ENCODE measurements around the gene EPX.
A peak's percentile ranks its signal among the peaks of the same experiment; 100 is the strongest.

Gene EPX

DNA sequence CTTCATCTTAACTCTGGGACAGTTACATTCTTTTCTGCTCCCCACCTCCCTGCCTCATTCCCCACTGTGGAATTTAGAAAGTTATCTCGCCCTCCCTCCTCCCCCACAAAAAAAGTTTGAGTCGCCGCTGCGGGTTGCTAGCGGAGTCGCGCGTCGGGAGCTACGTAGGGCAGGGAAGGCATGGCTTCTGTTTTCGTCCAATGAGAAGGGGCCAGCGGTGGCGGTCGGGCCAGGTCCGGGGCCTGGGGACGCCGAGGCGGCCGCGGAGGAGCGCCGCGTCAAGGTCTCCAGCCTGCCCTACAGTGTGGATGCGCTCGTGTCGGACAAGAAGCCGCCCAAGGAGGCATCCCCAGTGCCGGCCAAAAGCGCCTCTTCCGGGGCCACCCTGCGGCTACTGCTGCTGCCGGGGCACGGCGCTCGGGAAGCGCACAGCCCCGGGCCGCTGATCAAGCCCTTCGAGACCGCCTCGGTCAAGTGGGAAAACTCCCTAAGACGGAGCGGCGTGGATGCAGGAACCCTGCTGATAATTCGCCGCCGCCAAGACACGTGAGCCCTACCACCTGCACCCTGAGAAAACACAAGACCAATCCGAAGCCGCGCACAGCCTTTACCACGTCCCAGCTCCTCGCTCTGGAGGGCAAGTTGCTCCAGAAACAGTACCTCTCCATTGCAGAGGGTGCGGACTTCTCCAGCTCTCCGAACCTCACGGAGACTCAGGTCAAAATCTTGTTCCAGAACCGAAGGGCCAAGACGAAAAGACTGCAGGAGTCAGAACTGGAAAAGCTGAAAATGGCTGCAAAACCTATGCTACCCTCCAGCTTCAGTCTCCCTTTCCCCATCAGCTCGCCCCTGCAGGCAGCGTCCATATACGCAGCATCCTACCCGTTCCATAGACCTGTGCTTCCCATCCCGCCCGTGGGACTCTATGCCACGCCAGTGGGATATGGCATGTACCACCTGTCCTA, 35.4 kb upstream of the EPX start:
- Histone ChIP-seq H3K27ac (0 out of 22 replicates have a peak overlapping the region, but pooled peaks of 1 of the 11 experiments have one; percentile 9), H3K36me3 (no peaks in the 10 kb centered on the region), H3K9me3 (replicated peaks in 1 of 11) (peaks cover 0 to 27% (median 17%) of the 10 kb centered on the region in 11 experiments; a peak in 17 of 22 replicates), H4K20me1 (no peaks in the 10 kb centered on the region; a peak in 1 of 22 replicates), H3K27me3 (peaks cover 30 to 54% (median 50%) of the 10 kb centered on the region in 11 experiments), H3K9ac (peak overlapping the region in 4 of 11 experiments; percentile 24 to 55 (median 36); a peak in 4 of 22 replicates), H3K4me1 (peaks cover 15 to 27% (median 20%) of the 10 kb centered on the region in 10 experiments), H3K4me2 (peak overlapping the region; percentile 46 to 78 (median 68)), H3K4me3 (peak overlapping the region; percentile 37 to 66 (median 50); a peak in 19 of 20 replicates)
- TF ChIP-seq Cebpa-rat (IDR thresholded peaks at IDR 0.05): no peak

- Histone ChIP-seq H3K4me2 (no peak overlapping the region), H3K27me3 (peaks cover 30 to 54% (median 50%) of the 10 kb centered on the region in 11 experiments), H3K36me3 (no peaks in the 10 kb centered on the region), H3K27ac (no peak overlapping the region), H4K20me1 (no peaks in the 10 kb centered on the region; a peak in 1 of 22 replicates), H3K4me1 (peaks cover 6 to 16% (median 9%) of the 10 kb centered on the region in 10 experiments), H3K9me3 (replicated peaks in 1 of 11) (peaks cover 0 to 27% (median 17%) of the 10 kb centered on the region in 11 experiments; a peak in 17 of 22 replicates), H3K4me3 (no peak overlapping the region), H3K9ac (no peak overlapping the region)
- no peak for TF ChIP-seq Cebpa-rat (IDR thresholded peaks at IDR 0.05)
Measured at GRCh38 chr17:58158181-58158580, 34.3 kb upstream of the EPX start.

DNA sequence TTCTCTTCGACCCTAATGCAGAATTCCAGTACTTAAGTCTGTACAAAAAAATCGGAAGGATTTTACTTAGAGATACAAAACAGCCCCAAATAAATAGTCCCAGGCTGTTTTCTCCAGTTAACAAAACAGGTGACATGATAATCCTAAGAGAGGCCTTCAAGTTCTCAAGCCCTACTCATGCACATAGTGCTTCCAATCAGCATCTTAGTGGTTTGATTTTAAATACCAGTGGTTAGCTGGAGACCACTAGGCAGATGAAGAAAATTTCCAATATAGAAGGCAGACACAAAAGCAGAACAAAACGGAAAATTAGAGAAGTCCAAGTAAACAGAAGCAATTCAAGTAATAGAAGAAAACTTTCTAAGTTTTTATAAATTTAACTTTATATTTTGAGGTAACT, 31.0 kb upstream of the EPX start:
- Histone ChIP-seq H3K4me2 (no peak overlapping the region), H3K4me3 (no peak overlapping the region), H3K9ac (no peak overlapping the region), H3K36me3 (no peaks in the 10 kb centered on the region), H4K20me1 (no peaks in the 10 kb centered on the region; a peak in 1 of 22 replicates), H3K4me1 (peaks cover 0 to 4% (median 0%) of the 10 kb centered on the region in 10 experiments; a peak in 3 of 20 replicates), H3K27ac (no peak overlapping the region), H3K9me3 (replicated peaks in 1 of 11) (peaks cover 0 to 12% (median 9%) of the 10 kb centered on the region in 11 experiments; a peak in 17 of 22 replicates), H3K27me3 (peaks cover 16 to 32% (median 28%) of the 10 kb centered on the region in 11 experiments)
- no peak for TF ChIP-seq Cebpa-rat (IDR thresholded peaks at IDR 0.05)

GRCh38 chr17:58165981-58166380, 26.5 kb upstream of the EPX start:
- no peaks in the 10 kb centered on the region for H3K36me3 ChIP-seq
- H3K9me3 ChIP-seq (replicated peaks in 1 of 11): no peaks in the 10 kb centered on the region
- no peak overlapping the region for H3K27ac ChIP-seq
- no peaks in the 10 kb centered on the region; a peak in 1 of 20 replicates for H3K4me1 ChIP-seq
- no peak overlapping the region for H3K9ac ChIP-seq
- no peak for TF ChIP-seq Cebpa-rat (IDR thresholded peaks at IDR 0.05)
- H3K4me3 ChIP-seq: no peak overlapping the region
- no peaks in the 10 kb centered on the region for H4K20me1 ChIP-seq
- H3K4me2 ChIP-seq: no peak overlapping the region
- no peaks in the 10 kb centered on the region for H3K27me3 ChIP-seq

DNA sequence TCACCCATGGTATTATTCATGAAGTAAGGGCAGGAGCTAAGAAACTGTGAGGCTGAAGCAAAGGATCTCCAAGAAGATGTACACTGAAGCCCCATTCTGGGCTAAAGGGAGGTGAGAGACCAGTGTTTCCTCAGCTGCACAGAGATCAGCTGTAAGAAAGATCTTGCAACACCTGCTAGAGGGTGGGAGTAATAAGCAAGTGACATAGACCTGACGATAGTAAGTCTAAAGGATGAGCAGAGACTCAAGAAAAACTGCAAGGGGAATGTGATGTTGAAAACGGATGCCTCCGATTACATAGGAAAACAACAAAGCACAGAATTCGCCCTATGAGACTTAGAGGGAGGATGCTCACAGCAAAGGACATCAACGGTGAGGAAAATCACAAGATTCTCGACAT, 25.8 kb upstream of the EPX start, which contains the start of gene OR4D2:
OR4D2 (plus strand) TSS at position 301 of the 400 bp plus-strand sequence. CDS start 2,674 bp downstream, outside the sequence.
- H3K36me3 ChIP-seq: no peaks in the 10 kb centered on the region
- TF ChIP-seq Cebpa-rat (IDR thresholded peaks at IDR 0.05): no peak
- no peak within 1 kb of the TSS for H3K4me3 ChIP-seq
- H3K9ac ChIP-seq: no peak within 1 kb of the TSS
- no peaks in the 10 kb centered on the region for H3K4me1 ChIP-seq
- no peak within 1 kb of the TSS for H3K4me2 ChIP-seq
- H3K27me3 ChIP-seq: no peaks in the 10 kb centered on the region
- H3K9me3 ChIP-seq (replicated peaks in 1 of 11): no peaks in the 10 kb centered on the region
- no peak within 1 kb of the TSS for H3K27ac ChIP-seq
- no peaks in the 10 kb centered on the region for H4K20me1 ChIP-seq

GRCh38 chr17:58170622-58171021, 21.9 kb upstream of the EPX start:
- H3K27me3 ChIP-seq: no peaks in the 10 kb centered on the region
- no peak overlapping the region for H3K27ac ChIP-seq

DNA sequence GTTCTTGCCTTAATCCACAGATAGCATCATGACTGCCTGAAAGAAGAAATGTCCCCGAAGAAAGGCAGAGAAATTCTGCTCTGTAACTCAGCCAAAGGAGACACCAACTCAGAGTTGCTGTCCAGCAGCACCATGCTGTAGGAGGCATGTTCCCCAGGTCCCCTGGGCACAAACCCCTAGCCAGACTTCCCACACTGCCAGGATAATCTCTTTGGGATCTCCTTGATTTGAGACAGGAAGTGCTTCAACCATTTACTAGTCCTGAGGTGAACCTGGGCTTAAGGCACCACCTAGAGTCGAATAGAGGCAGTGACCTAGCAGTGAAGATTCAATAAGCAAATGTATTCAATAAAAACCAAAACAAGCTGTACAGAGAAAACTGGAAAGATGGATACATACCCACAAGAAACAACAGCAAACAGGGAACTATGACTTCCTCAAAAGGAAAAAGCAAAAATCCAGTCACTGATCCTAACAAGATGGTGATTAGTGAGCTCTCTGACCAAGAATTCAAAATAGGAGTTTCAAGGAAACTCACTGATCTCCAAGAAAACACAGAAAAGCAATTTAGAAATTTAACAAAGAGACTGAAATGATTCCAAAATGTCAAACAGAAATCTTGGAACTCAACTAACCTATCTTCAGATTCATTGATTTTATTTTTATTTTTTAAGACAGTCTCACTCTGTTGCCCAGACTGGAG, 20.0 kb upstream of the EPX start:
- Histone ChIP-seq H3K9me3 (replicated peaks in 1 of 11) (no peaks in the 10 kb centered on the region), H3K27me3 (no peaks in the 10 kb centered on the region), H3K27ac (no peak overlapping the region), H4K20me1 (no peaks in the 10 kb centered on the region), H3K4me3 (no peak overlapping the region), H3K36me3 (no peaks in the 10 kb centered on the region), H3K4me1 (no peaks in the 10 kb centered on the region), H3K9ac (no peak overlapping the region), H3K4me2 (no peak overlapping the region)
- TF ChIP-seq Cebpa-rat (IDR thresholded peaks at IDR 0.05): no peak

More at GRCh38 chr17:58170622-58171021, 21.9 kb upstream of the EPX start:
- Histone ChIP-seq H4K20me1 (no peaks in the 10 kb centered on the region), H3K4me3 (no peak overlapping the region), H3K4me2 (no peak overlapping the region; a peak in 1 of 22 replicates), H3K36me3 (no peaks in the 10 kb centered on the region), H3K9me3 (replicated peaks in 1 of 11) (no peaks in the 10 kb centered on the region), H3K9ac (no peak overlapping the region), H3K4me1 (no peaks in the 10 kb centered on the region)
- no peak for TF ChIP-seq Cebpa-rat (IDR thresholded peaks at IDR 0.05)

DNA sequence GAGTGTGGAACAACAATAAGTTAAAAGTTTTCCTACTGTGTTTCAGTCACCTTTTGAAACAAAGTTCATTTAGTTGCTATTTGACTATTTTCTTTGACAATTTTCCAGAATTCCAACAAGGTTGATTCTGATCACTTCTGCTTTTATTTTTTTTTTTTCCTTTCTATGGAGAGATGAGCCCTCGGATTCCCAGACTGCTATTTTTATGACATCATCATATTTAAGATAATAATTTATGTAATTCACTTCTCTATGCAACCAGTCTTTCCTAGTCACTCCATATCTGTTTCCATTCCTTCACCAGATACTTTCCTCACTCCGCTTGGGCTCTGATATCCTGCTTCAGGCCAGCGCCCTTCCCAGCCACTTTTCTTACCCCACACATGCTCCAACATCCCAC, 17.7 kb upstream of the EPX start:
- no peak for TF ChIP-seq Cebpa-rat (IDR thresholded peaks at IDR 0.05)
- no peak overlapping the region for H3K4me3 ChIP-seq
- H3K36me3 ChIP-seq: no peaks in the 10 kb centered on the region
- no peaks in the 10 kb centered on the region for H4K20me1 ChIP-seq
- H3K9me3 ChIP-seq (replicated peaks in 1 of 11): no peaks in the 10 kb centered on the region
- no peak overlapping the region for H3K27ac ChIP-seq
- H3K4me2 ChIP-seq: no peak overlapping the region
- no peaks in the 10 kb centered on the region for H3K27me3 ChIP-seq
- H3K4me1 ChIP-seq: no peaks in the 10 kb centered on the region
- no peak overlapping the region for H3K9ac ChIP-seq

- Histone ChIP-seq H4K20me1 (no peaks in the 10 kb centered on the region), H3K36me3 (no peaks in the 10 kb centered on the region), H3K4me2 (no peak overlapping the region), H3K4me1 (no peaks in the 10 kb centered on the region), H3K4me3 (no peak overlapping the region), H3K9me3 (replicated peaks in 1 of 11) (no peaks in the 10 kb centered on the region), H3K9ac (no peak overlapping the region), H3K27me3 (no peaks in the 10 kb centered on the region), H3K27ac (no peak overlapping the region)
- no peak for TF ChIP-seq Cebpa-rat (IDR thresholded peaks at IDR 0.05)
Measured at GRCh38 chr17:58176200-58176599, 16.3 kb upstream of the EPX start.
